NCI-H526 (cell line): ENCODE measurements around the gene DOCK1.

Experiments used
- DNase-seq, 2 experiments: peaks; one replicate each; lab custom pipeline; 2025; lab: John Stamatoyannopoulos, UW

The DOCK1 gene

DNA sequence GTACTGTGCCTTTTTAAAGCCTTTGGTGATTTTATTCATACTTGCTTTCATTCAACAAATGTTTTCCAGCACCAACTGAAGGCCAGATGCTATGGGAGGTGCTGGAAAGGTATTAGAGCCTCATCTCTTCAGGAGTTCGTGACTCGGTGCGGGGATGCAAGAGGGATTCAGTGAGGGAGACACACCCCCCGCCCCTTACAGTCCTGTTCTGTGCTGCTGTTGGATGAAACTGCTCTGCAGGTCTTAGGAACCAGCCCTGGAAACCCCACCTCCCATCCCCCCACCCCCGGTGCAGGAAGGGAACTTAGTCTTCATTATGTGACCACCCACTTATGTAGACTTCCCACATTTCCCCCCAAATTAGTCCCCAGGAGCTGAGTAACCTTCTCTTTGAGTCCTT is 180.7 kb downstream of the DOCK1 start:
- no peak for DNase-seq

DNA sequence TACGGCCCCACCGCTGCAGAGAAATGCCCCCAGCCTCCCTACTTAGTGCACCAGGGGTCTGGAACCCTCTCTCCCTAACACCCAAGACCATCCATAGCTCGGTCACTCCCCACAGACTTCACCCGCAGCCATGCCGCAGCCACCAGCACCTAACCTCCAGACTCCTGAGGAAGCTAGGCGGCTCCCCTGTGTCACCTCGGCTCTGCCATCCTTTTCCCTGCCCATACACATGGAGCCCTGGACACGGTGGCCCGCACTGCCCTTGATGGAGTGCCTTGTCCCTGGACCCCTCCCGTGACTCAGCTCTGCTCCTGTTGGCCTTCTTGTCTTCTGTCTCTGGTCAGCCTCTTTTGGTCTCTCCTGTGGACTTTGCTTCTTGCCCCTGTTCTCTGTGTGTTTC is 183.7 kb downstream of the DOCK1 start:
- DNase-seq: no peak

DNA sequence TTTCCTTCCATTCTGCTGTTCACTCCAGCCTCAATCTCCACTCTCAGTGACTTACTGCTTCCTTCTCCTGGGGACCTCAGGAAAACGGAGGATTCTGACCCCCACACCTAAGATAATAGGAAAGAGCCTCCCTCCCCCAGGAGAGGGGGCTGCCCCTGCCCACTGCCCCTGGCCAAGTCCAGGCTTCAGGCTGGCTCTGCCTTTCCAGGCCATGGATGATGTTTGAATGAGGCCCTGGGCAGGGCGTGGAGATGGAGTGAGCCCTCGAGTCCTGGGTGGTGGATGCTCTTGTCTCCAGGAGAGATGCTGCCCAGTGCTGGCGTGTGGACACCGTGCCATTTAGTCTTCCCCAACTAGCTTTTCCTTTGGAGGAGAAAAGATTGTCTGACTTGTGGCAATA is 184.2 kb downstream of the DOCK1 start:
- no peak for DNase-seq

DNA sequence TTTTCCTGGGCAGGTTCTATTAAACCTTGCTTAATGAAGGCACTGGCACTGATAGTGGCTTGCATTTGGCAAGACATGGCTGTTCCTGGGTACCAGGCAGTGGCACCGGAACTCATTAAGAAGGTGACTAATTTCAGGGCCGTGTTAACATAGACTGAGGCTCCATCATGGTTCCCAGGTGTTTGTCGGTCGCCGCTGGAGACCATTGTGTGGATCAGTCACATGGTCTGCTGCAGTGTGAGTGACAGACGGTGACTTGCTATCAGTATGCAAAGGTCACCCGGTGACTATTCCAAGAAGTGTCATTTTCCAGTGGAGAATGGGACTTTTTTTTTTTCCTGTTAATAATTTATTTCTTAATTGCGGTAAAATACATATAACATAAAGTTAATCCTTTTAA is 184.9 kb downstream of the DOCK1 start:
- no peak for DNase-seq

DNA sequence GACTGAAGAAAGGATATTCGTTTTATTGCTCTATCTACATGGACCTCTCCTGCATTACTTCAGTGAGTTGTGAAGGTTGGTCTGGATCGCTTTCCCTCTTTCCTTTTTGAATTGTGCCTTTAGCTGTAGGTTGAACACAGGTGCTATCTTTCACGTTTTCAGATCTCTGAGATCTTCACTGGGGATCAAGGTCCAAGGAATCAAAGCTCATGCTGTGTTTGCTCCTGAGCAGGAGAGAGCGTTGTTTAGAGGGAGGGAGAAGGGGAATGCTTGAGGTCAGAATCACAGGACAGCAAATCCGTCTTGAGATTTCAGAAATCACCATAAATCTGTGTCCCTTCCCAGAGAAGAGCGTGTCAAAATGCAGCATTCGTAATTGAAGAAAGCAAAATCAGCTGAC is 186.1 kb downstream of the DOCK1 start:
- DNase-seq: no peak

DNA sequence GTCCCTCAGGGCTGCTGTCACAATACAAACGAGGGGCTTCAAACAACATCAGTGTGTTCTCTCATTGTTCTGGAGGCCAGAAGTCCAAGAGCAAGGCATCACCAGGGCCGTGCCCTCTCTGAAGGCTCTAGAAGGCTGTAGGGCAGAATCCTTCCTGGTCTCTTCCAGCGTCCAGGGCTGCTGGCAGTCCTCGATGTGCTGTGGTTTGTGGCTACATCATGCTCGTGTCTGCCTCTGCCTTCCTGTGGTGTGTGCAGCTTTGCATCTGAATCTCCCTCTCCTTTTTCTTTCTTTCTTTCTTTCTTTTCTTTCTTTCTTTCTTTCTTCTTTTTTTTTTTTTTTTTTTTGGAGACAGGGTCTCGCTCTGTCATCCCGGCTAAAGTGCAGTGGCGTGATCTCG is 187.7 kb downstream of the DOCK1 start:
- DNase-seq: no peak

DNA sequence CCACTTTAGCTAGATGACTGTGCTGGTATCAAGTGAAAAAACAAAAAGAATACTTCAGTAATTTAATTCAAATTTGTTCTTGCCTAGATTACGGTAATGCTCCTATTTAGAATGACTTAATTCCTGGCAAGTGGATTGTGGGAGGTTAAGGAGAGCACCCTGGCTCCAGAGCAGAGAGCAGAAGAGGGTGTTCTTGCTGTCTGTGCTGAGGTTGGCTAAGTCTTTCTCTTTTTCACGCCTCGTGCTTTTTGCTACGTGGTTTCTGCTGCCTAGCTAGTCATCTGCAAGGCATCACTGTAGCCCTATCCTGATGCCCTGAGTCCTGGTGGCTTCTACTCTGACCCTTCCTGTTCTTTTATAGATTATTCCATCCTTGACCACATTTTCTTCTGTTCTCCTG is 189.8 kb downstream of the DOCK1 start:
- no peak for DNase-seq

DNA sequence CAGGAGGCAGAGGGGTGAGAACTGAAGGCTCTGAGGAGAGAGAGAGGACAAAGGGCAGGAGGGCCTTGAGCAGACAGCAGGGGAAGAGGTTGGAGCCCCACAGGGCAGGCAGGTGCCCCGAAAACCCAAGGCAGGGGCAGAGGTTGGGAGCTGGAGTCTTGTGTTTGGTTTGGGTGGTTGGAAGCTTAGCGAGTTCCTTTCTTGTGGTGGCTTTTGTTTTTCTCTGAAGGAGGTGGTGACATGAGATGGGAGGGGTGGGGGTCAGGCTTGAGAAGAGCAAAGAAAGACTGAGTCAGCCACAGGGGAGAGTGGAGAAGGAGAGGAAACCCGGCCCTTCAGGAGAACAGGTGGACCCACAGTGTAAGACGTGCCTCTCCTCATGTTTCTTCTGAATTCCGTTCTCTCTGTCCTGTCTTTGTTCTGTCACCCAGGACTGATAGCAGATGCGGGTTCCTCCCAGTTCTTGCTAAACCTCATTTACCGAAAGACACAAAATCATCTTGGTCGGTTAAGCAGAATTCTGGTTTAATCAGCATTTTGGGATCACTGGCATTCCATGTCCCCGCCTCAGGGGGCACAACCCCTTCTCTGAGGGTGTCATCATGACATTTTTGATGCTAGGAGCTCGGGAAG is 195.9 kb downstream of the DOCK1 start:
- DNase-seq: no peak

DNA sequence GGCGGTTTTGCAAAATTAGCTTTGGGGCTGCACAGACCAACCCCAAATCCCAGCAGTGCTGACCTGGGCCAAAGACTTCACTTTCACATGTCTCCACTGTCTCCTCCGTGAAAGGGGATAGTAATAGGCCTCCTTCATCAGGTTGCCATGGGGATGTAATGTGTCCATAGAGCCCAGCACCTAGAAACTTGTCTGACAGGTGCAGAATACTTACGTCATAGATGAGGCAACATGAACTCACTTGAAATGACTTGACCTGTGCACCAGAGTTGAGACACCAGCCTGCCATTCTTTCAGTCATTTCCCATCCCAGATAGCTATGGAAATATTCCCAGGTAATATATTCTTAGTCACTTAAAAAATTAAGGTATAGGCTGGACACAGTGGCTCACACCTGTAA is 196.9 kb downstream of the DOCK1 start:
- no peak for DNase-seq

DNA sequence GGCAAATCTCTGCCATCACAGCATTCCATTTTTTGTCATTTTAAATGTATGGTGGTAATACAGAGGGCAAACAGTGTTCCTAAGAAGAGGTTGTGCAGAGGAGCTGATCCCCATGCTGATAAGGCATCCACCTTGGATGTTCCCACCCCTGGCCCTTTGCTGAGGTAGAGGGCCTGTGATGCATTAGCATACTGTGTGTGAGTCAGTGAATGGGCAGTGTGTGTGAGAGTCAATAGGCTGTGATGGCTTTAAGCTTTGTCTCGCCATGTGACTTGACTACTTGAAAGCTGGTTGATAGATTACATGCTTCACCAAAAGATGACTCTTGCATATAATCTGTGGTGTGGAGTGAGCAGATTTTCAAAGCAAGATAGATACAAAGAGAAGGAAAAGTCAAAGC is 209.9 kb downstream of the DOCK1 start:
- DNase-seq: no peak

DNA sequence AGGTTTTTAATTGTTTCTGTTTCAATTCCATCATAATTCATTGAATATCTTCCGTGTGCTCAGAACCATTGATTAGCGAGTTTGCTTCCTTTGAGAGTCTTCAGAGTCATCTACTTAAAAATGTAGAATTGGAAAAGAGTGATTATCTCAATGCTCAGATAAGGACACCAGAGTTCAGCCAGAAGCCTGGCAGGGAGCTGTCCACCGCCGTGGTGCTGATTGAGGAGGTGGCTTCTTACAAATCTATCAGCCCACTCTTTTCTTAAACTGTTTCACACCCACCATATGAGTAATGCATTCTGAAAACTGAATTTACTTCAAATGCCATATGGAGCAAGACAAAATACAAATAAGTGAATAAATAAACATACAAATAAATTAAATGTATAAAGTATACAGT is 211.9 kb downstream of the DOCK1 start:
- DNase-seq: no peak

DNA sequence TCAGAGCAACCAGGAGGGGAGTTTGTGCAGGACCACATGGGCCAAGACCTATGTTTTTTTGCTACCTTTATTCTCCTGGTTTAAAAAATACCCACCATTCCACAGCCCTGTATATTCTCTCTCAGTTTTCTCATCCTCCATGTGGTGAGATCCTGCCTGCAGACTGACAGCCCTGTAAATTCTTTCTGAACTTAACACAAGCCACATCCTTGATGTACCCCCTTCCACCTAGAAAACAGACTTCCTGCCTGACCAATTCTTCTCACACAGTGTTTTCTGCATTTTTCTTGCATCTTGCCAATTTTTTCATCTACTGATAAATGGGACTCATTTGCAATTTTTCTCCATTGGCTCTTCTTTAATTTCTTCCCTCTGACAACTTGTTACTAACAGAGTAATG is 212.8 kb downstream of the DOCK1 start:
- DNase-seq: no peak

DNA sequence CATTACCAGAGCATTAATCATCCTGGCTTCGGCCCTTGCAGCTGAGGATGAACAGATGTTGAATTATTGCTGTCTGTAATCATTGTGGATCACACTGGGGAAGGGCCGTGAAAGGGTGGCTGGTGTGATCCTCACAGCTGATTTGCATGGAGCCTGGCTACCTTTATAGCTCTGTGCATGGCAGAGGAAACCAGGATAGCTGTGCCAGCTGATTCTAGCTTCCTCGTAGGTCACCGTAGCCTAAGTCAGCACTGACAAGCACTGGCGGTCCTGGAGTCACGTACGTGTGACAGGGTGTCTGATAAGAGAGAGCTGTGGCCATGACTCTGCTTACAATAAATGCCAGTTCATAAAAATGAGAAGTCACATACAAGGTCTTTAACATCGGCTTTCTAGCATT is 214.7 kb downstream of the DOCK1 start:
- DNase-seq: peak; percentile 42 to 80

DNA sequence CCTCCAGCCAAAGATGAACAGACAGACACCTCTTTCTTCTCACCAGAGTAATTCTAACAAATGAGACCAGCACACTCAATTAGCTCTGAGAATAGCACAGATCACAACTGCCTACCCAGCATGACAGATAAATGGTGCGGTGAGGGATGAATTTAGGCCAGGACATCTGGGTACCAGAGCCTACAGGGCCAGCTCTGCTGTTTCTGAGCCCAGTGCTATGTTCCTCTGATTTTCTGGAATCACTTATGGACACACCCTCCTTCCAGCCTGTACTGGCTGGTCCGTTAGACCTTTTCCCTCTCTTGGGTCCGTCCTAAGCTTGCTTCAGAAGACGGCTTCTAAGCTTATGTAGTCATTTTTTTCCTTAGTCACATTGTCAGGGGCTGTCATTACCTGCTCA is 217.6 kb downstream of the DOCK1 start:
- no peak for DNase-seq

DNA sequence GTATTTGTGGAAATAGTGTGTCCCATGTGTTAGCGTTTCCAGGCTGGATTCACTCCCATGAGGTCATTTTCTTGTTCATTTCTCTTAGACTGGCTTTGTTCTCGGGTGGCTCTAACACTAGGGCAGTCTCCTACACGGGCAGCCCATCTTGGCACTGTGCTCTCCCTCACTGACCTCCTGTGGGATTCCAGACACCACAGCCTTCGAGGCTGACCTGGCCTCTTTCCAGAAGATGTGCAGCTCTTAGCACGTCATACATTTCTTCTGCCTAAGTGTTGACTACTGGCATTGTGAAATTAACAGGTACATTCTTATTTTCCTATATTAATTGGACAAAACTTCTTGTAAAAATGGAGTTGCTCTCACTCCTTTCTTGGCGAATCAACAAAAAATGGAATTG is 218.4 kb downstream of the DOCK1 start:
- DNase-seq: no peak

DNA sequence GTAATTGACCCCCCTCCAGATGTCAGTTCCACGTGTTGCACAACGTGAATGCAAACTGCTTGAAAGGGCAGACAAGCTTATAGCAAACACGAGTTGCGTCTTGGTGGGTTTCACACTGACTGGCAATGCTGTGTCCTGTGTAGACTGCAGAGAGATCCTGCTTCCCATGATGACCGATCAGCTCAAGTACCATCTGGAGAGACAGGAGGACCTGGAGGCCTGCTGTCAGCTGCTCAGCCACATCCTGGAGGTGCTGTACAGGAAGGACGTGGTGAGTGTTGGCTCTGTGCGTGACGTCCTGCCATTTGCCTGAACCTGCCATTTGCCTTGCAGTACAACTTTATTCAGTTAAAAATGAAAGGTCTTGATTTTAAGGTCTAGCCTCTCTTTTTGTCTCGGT is 220.1 kb downstream of the DOCK1 start:
- no peak for DNase-seq

DNA sequence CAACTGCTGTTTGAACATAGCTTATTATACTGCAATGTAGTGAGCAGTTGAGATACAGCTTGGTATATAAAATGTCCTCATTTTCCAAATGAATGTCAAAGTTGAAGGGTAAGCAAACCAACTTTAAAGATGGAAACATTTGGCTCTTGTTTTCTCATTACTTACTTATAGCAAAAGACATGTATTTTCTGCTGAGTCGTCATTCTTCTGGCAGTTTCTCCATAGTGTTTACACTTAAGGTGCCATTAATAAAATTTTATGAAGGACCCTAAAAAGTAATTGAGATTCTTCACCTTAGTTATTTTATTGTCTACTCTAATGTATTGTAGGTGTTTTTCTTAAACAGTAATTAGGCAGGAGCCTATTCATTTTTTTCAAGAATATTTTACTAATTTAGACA is 222.6 kb downstream of the DOCK1 start:
- DNase-seq: no peak

DNA sequence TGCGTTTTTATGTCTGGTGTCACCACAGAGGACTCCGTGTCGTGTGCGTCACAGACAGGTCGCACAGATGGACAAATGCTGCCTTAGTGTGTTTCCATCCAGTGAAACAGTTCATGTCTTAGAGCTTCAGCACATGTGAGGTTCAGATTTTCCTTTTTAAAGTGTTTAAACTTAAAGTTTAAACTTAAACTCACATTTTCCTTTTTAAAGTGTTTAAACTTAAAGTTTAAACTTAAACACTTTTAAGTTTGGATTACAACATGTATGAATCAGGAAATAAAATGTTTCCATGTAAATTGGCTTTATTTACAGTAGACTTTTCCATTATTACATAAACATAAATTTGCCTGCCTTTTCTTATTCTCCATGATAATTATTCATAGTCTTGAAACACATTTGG is 223.9 kb downstream of the DOCK1 start:
- DNase-seq: no peak

DNA sequence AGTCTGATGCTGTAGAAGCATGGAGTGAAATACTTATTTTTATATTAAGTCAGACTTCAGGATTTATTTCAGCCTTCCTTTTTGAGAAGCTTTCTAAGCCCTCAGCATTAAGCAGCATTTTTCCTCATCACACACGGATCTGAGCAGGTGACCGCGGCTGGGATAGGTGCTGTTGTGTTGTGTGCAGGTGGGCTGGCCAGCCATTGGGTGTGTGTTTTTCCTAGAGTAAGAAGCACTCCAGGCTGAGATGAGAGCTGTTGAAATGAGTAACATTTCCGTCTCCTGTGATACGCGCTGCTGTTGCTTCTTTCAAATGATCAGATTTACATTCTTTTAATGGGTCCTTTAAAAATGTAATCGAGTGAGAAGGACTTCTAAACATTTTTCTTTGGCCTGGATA is 227.2 kb downstream of the DOCK1 start:
- DNase-seq: no peak

DNA sequence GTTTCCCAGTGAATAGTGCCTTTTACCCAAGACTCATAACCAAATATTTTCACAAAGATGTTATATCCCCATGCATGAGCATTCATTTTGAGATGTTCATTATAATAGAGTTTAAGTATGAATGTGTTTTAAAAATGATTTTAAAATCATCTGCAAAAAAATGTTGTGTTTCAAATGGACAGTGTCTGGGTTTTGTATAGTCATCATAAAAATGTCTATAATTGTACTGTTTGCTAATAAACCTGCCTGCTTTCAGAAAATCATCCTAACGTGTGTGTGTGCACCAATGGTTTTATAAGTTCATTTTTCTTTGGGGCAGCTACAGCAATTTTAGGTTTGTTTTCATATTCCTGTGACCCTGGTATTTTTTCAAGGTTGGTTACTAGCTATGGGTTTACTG is 228.0 kb downstream of the DOCK1 start:
- DNase-seq: no peak

DNA sequence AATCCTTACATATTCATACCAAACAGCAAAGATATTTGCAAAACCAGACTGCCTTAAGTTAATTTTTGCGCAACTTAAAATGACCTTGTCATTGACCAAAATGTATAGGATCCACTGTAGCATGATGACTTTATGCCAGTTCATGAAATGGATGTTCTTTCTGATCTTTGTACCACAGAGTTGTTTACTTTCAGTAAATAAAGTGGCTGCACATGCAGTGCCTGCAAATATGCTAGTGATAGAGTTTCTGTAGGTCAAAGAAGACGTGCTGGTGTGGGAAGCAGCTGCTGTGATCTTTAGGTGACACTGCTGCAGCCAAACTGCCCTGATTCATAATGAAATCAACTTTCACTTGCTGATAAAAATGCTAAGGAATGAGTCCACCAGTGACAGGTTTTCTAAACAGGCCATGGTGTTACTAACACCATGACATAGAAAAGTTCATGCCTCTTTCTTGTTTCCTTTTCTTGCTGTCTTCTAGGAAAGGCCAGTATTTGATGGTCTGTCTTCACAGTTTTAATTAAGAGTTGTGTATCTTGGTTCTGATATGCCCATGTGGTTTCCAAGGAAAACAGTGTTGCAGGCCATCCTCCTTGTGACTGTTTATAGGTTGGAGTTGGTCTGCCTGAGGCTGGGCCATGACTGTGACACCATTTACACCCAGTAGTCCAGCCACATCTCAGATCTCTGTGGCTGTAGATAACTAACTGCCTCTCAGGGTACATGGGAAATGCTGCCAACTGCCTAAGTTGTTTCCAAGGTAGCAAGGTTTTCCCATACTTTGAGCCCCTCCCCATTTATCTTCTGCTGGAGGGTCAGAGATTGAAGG is 228.7 kb downstream of the DOCK1 start:
- no peak for DNase-seq

DNA sequence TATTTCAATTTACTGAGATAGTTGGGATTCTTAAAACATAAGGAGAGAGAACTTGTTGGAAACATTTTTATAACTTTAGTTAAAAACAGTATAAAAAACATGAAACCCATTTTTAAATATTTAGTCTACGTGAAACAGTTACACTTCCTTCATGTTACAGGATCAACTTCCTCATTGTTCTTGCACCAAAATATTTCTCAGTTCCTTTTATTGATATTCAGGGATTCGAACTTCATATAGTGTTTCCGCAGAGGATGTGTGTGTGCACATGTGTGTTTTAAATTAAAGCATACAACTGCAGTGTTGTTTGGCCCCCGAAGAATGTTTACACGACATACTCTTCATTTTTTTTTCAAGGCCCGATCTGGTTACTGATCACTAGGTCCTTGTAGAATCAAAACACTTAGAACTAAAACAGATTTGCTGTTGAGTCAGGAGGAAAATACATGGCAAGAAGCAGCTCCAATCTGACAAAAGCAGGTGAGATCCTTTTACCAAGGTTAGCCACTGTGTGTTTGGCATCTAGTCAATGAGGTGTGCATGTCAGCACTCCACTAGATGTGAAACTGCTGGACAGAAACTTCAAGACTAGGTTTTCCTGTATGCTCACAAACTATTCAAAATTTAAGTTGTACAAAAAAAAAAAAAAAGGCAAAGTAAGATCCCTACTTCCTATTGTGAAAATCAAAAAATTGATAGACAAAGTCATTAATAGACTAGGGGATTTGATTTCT is 230.8 kb downstream of the DOCK1 start:
- no peak for DNase-seq

DNA sequence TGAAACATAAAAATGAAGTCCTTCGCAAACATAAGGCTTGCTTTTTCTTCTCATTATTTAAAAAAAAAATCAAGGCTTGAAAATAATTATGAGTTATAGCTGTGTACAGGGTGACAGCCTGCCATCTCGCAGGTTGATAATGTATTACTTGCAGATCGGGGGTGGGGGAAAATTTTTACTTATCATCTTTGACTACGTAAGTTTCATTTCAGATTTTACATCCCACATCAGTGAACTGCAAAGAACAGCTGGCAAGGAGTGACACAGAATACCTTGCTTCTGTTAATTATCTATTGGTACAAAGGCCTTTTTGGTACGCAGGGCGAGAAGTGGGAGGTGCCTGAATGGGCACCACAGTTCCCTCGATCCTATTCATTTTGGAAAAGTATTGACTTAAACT is 232.2 kb downstream of the DOCK1 start:
- DNase-seq: no peak
